GM21825 (cell line): ENCODE measurements around the gene SLCO3A1.

Experiments used
- ATAC-seq: cut with Tn5 transposase; IDR thresholded peaks from one replicate; pipeline ENCODE4 v1.9.1; 2021; ENCODE audit warnings: mild to moderate bottlenecking, moderate library complexity; ENCODE audit not compliant: unreplicated experiment

Gene SLCO3A1

DNA sequence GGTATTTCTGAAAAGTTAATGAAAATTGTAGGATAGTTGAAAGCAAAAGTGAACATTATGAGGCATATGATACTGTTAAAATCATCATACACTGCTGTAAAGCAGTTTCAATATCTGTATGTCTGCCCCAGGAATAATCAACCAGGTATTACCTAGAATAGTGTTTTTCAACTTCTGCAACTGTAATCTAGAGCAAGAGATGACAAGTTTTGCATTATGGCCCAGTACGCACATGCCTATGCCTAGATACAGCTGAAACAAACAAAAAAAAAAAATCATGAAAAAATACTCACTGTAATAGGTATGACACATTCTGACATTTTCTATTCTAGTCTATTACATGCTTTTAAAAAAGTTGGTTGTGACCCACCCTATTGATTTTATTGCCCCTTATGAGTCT lies 299.5 kb downstream of the SLCO3A1 start:
- no peak for ATAC-seq

- no peak for ATAC-seq
These were observed 300.1 kb downstream of the SLCO3A1 start for GRCh38 chr15:92153620-92154019.

GRCh38 chr15:92155934-92156333 lies 302.4 kb downstream of the SLCO3A1 start:
- no peak for ATAC-seq

DNA sequence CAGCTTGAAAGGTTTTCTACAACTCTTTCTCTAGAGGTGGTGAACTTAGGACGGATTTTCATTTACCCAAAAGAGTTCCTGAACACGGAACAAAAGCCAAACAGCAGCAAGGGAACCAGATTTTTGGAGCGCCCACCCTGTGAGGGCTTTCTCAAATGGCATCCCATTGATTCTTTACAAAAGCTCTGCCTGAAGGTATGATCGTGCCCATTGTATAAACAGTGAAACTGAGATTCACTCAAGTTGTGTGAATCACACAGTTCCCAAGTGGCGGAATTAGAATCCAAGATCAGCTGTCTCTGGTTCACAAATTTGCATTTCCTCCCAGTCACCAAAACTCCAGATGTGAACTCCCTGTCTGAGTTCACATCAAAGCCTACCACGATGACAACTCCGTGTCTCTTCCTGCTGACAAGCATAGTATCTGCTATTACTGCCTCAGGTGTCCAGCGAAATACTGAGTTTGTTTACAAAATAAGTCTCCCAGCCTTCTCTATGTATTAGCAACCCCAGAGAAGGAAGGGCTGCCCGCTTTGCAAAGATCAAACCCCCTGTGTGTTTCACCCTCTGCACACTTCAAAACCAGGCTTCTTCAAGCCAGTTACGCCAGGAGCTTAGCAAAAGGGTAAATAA lies 304.3 kb downstream of the SLCO3A1 start:
- ATAC-seq = no peak

DNA sequence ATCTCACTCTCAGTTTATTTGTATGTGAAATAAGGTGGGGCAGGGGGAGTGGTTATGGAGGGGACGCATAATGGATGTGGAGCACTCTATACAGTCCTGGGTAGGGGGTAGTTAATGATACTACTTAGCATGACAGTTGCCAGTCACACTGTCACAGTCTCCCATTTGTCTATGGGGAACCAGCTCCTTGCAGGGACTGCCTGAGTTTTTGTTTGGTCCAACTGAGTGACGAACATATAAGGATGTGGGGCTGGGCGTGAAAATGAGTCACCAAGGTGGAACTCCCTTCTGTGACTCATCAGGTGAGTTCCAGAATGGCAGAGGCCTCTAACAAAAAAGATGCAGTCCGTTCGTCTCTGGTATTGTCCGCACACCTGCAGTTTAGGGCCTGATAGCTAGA lies 304.9 kb downstream of the SLCO3A1 start:
- peak; percentile 38 for ATAC-seq

DNA sequence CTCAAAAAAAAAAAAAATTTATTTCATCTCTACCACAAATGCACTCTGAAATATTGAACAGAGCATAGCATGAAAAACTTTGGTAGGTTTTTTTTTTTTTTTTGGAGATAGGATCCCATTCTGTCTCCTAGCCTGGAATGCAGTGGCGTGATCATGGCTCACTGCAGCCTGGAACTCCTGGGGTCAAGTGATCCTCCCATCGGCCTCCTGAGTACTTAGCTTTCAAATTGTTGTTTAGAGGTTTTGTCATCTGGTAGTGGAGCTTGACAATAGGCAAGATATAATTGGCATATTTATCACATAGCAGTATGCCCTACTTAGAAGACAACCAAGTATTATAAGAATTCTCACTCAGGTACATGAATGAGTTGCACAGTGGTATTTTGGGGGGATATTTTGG lies 306.0 kb downstream of the SLCO3A1 start:
- no peak for ATAC-seq

GRCh38 chr15:92159906-92160841 lies 306.7 kb downstream of the SLCO3A1 start:
- ATAC-seq = no peak

GRCh38 chr15:92161039-92161670 lies 307.6 kb downstream of the SLCO3A1 start:
- peak; percentile 93 for ATAC-seq

DNA sequence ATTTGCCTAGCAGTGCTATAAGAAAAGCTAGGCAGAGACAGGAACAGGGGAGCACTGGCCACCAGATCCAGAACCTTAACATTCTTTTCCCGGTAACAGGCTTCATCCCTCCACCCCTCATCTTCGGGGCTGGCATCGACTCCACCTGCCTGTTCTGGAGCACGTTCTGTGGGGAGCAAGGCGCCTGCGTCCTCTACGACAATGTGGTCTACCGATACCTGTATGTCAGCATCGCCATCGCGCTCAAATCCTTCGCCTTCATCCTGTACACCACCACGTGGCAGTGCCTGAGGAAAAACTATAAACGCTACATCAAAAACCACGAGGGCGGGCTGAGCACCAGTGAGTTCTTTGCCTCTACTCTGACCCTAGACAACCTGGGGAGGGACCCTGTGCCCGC lies 309.1 kb downstream of the SLCO3A1 start:
- no peak for ATAC-seq

GRCh38 chr15:92163641-92164040 lies 310.1 kb downstream of the SLCO3A1 start:
- no peak for ATAC-seq

GRCh38 chr15:92164327-92165000 lies 311.0 kb downstream of the SLCO3A1 start:
- ATAC-seq = no peak

- ATAC-seq = no peak
These were observed 311.5 kb downstream of the SLCO3A1 start for GRCh38 chr15:92165001-92165346.

DNA sequence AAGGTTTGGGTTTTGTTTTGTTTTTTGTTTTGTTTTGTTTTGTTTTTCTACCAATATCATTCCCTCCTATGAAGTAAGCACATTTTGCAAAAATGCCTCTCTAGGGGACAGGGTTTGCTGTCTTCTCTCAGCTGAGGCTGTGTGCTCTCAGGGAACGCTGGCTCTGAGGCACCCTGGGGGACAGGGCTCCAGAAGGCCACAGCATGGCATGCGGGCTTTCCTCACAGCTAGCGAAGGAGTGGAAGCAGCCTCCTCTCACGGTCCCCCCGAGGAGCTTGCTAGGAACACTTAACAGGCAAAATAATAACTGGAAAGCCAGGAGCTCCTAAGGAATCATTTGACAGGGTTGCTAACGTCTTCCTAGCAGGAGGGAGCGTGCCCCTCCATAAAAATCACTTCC lies 312.5 kb downstream of the SLCO3A1 start:
- ATAC-seq = no peak

DNA sequence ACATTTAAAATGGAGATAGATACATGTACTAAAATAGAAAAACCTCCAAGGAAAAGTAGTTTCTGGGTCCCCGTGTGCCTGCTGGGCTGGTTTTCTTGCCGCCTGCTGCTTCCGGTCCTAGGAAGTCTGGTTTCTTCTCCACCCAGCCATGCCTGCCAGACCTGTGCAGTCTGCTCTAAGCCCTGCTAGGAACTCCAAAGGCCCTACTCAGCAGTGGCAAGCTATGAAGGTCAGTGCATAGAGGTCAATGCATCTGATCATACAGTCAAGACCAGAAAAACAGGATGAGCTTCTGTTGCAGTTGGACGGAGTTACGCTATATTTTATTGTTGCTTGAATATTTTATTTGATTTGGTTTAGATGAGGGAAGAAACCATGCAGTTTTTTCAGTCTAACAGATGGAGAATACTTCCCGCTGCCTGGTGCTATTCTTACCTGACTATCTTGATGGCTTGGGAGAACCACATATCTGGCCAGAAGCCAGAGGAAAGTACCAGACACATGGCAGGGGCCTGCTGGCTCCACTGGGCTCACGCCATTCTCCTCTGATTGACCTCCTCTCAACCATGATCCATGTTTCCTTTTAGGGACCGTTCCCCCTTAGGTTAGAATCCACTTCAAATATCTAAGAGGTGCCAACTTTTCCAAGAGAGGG lies 313.4 kb downstream of the SLCO3A1 start:
- no peak for ATAC-seq

- no peak for ATAC-seq
These were observed 313.9 kb downstream of the SLCO3A1 start for GRCh38 chr15:92167451-92167850.

GRCh38 chr15:92168066-92168683 lies 314.7 kb downstream of the SLCO3A1 start:
- ATAC-seq = no peak

- no peak for ATAC-seq
These were observed 317.4 kb downstream of the SLCO3A1 start for GRCh38 chr15:92170897-92171296.

DNA sequence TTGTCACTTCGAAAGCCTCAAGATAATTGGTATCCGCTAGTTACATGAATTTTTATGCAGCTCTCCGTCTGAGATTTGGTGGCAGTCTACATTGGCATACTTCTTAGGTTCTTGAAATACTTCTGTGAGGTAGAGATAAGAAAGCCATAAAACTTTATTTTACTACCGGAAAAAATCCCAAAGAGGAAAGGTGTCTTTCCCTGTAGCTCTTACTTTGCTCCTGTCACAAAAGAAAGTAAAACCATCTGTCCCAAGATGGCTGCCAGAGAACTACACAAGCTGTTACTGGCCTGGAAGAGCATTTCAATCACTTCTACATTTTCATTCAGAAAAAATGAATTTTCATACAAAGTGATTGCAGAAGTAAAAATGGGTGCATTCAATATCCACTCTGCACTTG lies 325.4 kb downstream of the SLCO3A1 start:
- ATAC-seq = no peak

DNA sequence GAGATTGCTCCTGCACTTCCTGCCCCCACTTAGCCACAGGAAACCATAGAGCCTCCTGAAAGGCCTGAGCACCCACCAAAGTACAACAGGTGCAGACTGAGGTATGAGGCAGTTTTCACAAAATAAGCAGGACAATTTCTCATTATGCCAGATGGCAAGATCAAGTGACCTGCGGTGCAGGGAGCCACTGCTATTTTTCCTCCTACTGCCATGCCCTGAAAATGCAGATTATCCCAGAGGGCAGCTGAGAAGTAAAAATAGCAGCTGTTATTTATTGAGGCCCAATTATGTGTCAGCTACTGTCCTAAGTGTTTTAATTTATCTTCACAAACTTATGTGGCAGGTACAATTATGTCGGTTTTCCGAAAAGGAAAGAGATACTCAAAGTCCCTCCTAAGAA lies 330.6 kb downstream of the SLCO3A1 start:
- ATAC-seq = no peak

DNA sequence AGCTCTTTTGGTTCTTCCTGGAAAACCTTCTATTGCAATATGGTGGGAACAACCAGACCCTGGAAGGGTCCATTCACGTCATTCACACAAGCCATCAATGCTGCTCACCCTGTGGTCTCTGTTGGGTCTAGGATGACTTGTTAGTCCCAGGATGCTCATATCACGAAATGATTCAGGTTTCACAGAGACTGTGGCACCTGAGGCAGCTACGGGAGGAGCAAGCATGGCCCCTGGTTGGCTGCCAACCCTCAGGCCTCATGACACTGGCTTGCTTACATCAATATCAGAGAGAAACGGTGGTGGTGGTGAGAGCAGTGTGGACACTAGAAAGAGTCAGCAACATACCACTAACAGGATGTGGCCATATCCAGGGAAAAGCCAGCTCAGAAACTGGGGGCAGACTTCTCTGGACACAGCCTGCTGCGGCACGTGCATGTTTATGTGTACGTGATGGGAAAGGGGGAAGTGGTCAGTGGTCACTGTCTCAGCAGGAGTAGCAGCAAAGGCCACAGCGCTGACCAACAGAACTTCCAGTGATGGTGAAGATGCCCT lies 331.2 kb downstream of the SLCO3A1 start:
- no peak for ATAC-seq
